ENCODE data around the gene UPK3A. TPM values are rescaled to one million over a fixed set of nuclear protein-coding genes. Genes with fewer than 3 reads are reported as not detected.

The UPK3A gene
- total RNA-seq, 1 experiment from 2014 or later = 1.0 TPM

GRCh38 chr22:45248832-45249561, 35.8 kb upstream of the UPK3A start:
- H3K4me3 ChIP-seq = no peak overlapping the region
- no peak overlapping the region for H2AFZ ChIP-seq
- intact Hi-C loops (cut with micrococcal nuclease; ENCODE audit: unreplicated experiment) = loop anchor here (10.0 kb wide), 1 partner anchor 84 kb away; the partner anchor contains the start of gene NUP50
- H3K4me2 ChIP-seq = no peak overlapping the region
- peaks cover 16% of the 10 kb centered on the region for H3F3A ChIP-seq (ENCODE audit: insufficient read depth, low read depth)
- no peaks in the 10 kb centered on the region for H3K9me3 ChIP-seq (ENCODE audit: insufficient read depth, low read depth)
- no peak for TF ChIP-seq CTCF (conservative IDR thresholded peaks at IDR 0.05)
- no peak for TF ChIP-seq EZH2 (IDR thresholded peaks at IDR 0.05; ENCODE audit: low read depth)
- no peak for DNase-seq
- H3K27ac ChIP-seq = no peak overlapping the region
- BruUV-seq (replicated peaks) = no TSS peak
- H3K36me3 ChIP-seq (ENCODE audit: low read depth) = no peaks in the 10 kb centered on the region
- ChIA-PET CTCF (no interaction called here), POLR2A (ENCODE audit: unreplicated experiment) (no interaction called here)
- H3K4me1 ChIP-seq (replicated peaks; ENCODE audit: insufficient read depth) = peaks cover 8% of the 10 kb centered on the region
- no peaks in the 10 kb centered on the region for H3K9me2 ChIP-seq (ENCODE audit: insufficient read depth)
- H3K79me2 ChIP-seq (ENCODE audit: low read depth) = no peaks in the 10 kb centered on the region
- H3K27me3 ChIP-seq (ENCODE audit: insufficient read depth, low read depth) = no peaks in the 10 kb centered on the region
- H4K20me1 ChIP-seq (ENCODE audit: insufficient read depth) = no peaks in the 10 kb centered on the region

DNA sequence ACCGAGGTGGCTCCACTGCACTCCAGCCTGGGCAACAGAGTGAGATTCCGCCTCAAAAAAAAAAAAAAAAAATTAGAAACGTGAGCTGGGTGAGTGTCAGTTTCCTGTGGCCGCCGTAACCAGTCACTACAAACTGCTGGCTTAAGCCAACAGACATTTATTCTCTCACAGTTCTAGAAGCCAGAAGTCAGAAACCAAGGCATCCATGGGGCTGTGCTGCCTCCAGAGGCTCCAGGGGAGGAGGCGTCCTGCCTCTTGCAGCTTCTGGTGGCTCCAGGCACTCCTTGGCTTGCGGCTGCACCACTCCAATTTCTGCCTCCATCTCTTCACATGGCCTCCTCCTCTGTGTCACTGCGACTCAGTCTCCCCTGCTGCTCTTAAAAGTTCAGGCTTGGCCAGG, 32.9 kb upstream of the UPK3A start:
- Histone ChIP-seq H3K27ac (no peak overlapping the region), H3K36me3 (ENCODE audit: low read depth) (no peaks in the 10 kb centered on the region), H4K20me1 (ENCODE audit: insufficient read depth) (no peaks in the 10 kb centered on the region), H3F3A (ENCODE audit: insufficient read depth, low read depth) (peaks cover 5% of the 10 kb centered on the region), H3K4me2 (no peak overlapping the region), H2AFZ (no peak overlapping the region), H3K79me2 (ENCODE audit: low read depth) (no peaks in the 10 kb centered on the region), H3K27me3 (ENCODE audit: insufficient read depth, low read depth) (no peaks in the 10 kb centered on the region), H3K4me1 (replicated peaks; ENCODE audit: insufficient read depth) (peaks cover 3% of the 10 kb centered on the region), H3K4me3 (no peak overlapping the region), H3K9me2 (ENCODE audit: insufficient read depth) (no peaks in the 10 kb centered on the region), H3K9me3 (ENCODE audit: insufficient read depth, low read depth) (no peaks in the 10 kb centered on the region)
- intact Hi-C loops (cut with micrococcal nuclease; ENCODE audit: unreplicated experiment) = no loop called here
- DNase-seq = no peak
- no peak for TF ChIP-seq CTCF (conservative IDR thresholded peaks at IDR 0.05)
- TF ChIP-seq EZH2 (IDR thresholded peaks at IDR 0.05; ENCODE audit: low read depth) = no peak
- CTCF ChIA-PET = no interaction called here
- BruUV-seq (replicated peaks) = no TSS peak
- POLR2A ChIA-PET (ENCODE audit: unreplicated experiment) = interaction anchor here (0.6 kb wide), 1 partner anchor 296 kb away, joined by 7 read pairs; no protein-coding TSS in a partner anchor

- CTCF ChIA-PET = interaction anchor here (0.6 kb wide), 1 partner anchor 177 kb away, joined by 4 read pairs; no protein-coding TSS in a partner anchor
- no TSS peak for BruUV-seq (replicated peaks)
- no peak for DNase-seq
- H3K36me3 ChIP-seq (ENCODE audit: low read depth) = no peaks in the 10 kb centered on the region
- TF ChIP-seq EZH2 (IDR thresholded peaks at IDR 0.05; ENCODE audit: low read depth) (no peak), CTCF (conservative IDR thresholded peaks at IDR 0.05) (no peak)
- H3K27ac ChIP-seq = no peak overlapping the region
- no peak overlapping the region for H3K4me3 ChIP-seq
- no peaks in the 10 kb centered on the region for H4K20me1 ChIP-seq (ENCODE audit: insufficient read depth)
- intact Hi-C loops (cut with micrococcal nuclease; ENCODE audit: unreplicated experiment) = no loop called here
- H3K9me2 ChIP-seq (ENCODE audit: insufficient read depth) = no peaks in the 10 kb centered on the region
- no peak overlapping the region for H3K4me2 ChIP-seq
- POLR2A ChIA-PET (ENCODE audit: unreplicated experiment) = interaction anchor here (0.8 kb wide), 1 partner anchor 524 kb away, joined by 10 read pairs; no protein-coding TSS in a partner anchor
- H3K4me1 ChIP-seq (replicated peaks; ENCODE audit: insufficient read depth) = no peaks in the 10 kb centered on the region
- H2AFZ ChIP-seq = no peak overlapping the region
- no peaks in the 10 kb centered on the region for H3K79me2 ChIP-seq (ENCODE audit: low read depth)
- H3K9me3 ChIP-seq (ENCODE audit: insufficient read depth, low read depth) = no peaks in the 10 kb centered on the region
- no peaks in the 10 kb centered on the region for H3K27me3 ChIP-seq (ENCODE audit: insufficient read depth, low read depth)
- H3F3A ChIP-seq (ENCODE audit: insufficient read depth, low read depth) = peaks cover 2% of the 10 kb centered on the region; the same call in 1 of the 2 replicates
These were observed 31.6 kb upstream of the UPK3A start for GRCh38 chr22:45253039-45253641.
